Right forelimb (tissue), 1 donor: ENCODE results near the gene PHACTR1.

ENCODE experiments used
- DNase-seq: peaks from one replicate; pipeline ENCODE4 v3.0.0-alpha.2; 2018

The PHACTR1 gene

GRCh38 chr6:13079096-13079723, 362.6 kb downstream of the PHACTR1 start:
- no peak for DNase-seq

DNA sequence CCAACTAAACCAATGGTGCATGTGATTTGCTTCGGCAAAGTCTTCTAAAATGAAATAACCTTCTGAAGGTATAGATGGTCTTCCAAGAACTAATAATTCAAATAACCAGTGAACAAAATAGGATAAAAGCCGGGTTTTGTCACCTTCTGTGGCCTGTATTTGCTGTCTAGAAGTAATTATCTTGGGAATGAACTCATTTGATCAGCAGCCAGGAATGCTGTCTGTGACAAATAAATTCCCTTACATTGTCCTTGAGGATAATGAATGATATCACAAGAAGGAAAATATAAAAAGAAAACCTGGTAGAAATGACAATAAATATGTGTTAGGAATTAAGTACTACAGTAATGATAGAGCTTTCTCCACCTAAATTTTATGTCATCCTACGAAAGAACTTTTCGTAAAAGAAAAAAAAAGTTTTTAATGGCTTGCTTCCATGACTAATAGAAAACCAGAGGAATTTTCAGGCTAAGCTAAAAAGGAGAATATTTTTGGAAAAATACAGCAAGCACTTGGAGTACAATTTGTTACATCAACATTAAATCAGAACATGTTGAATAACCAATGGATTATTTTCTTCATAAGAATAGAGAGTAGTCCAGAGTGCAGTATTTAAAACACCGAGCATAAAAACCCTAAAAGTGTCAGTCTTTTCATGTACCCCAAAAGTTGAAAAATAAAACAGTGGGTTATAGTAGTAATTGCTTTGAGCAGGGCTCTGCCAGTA, 364.1 kb downstream of the PHACTR1 start:
- no peak for DNase-seq

DNA sequence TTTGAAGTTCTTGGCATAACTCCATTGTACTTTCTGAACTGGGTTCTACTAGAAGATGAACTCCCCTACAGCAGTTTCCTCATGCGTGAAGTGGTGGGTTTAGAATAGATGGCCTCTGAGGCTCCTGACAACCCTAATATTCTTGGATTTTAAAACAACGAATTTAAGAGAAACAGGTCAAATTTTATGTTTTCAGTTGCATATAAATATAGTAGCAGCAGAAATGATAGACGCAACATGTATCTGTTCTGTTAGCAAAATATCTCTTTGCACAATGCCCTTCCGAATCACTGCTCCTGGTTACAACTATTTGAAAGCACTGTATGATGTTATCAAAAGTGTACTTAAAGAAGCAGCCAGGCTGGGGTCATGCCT, 364.6 kb downstream of the PHACTR1 start:
- DNase-seq = no peak

GRCh38 chr6:13089296-13089994, 372.9 kb downstream of the PHACTR1 start:
- DNase-seq = no peak

DNA sequence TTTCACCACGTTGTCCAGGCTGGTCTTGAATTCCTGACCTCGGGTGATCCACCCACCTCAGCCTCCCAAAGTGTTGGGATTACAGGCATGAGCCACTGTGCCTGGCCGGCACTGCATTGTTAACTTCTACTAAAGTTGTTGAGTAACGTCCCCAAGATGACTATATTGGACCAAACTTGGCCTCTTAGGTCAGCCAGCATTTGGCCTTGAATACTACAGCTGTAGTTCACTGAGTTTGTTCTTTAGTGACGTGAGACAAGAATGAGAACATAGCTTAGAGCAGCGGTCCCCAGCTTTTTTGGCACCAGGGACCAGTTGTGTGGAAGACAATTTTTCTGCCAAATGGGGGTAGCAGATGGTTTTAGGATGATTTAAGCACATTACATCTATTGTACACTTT, 374.6 kb downstream of the PHACTR1 start:
- DNase-seq = no peak

DNA sequence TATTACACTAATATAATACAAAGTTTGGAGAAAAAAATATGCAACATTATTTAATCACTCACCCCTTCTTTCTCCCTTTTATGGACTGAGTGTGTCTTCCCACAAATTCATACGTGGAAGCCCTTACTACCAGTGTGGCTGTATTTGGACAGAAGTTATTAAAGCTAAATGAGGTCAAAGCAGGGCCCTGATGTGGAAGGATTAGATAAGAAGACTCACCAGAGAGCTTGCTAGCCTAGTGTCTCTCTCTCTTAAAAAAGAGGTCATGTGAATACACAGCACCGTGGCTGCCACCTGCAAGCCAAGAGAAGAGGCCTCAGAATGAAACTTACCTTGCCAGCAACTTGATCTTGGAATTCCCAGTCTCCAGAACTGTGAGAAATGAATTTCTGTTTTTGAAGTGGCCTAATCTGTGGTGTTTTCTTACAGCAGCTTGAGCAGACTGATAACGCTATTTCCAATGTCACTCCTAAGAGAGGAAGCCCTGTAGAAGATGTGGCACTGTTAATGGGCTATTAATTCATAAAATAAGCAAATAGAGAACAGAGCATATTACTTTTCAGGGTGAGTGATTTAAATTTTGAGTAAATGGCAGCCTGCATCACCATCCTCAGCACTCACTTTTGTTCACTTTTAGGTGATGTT, 378.3 kb downstream of the PHACTR1 start:
- DNase-seq = no peak

- DNase-seq = no peak
These were observed 379.5 kb downstream of the PHACTR1 start for GRCh38 chr6:13096084-13096483.

DNA sequence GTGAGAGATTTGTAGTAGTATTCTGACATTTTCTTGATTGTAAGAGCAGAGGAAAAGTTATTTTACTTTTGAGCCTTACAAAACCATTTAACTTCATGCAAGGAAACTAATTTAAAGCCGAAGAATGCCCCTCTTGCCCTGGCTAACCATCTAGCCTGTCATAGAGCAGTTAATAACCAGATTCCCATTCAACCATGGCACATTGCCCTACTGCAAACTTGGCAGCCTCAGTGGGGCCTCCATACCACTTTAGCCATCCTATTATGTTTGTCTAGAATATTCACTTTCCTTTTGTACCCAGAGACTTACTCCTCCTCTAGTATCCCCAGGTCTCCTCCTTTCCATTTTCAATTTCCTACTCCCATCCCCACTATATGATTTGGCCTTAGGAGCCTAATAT, 380.9 kb downstream of the PHACTR1 start:
- no peak for DNase-seq

DNA sequence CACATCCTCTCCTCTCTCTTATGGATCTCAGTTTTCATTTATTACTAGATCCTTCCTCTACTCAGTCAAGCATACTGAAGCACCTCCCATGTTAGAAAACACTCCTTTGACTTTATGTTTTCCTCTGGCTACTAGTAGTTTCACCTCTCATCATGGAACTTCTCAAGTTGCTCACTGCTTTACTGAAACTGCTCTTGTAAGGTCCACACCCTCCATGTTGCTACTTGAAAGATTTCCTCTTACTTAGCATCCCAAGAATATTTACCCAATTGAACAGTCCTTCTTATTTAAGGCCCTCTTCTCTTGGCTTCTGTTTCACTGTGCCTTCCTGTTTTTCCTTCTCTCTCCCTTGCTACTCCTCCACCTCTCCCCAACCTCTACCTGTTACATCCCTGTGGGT, 381.4 kb downstream of the PHACTR1 start:
- no peak for DNase-seq

DNA sequence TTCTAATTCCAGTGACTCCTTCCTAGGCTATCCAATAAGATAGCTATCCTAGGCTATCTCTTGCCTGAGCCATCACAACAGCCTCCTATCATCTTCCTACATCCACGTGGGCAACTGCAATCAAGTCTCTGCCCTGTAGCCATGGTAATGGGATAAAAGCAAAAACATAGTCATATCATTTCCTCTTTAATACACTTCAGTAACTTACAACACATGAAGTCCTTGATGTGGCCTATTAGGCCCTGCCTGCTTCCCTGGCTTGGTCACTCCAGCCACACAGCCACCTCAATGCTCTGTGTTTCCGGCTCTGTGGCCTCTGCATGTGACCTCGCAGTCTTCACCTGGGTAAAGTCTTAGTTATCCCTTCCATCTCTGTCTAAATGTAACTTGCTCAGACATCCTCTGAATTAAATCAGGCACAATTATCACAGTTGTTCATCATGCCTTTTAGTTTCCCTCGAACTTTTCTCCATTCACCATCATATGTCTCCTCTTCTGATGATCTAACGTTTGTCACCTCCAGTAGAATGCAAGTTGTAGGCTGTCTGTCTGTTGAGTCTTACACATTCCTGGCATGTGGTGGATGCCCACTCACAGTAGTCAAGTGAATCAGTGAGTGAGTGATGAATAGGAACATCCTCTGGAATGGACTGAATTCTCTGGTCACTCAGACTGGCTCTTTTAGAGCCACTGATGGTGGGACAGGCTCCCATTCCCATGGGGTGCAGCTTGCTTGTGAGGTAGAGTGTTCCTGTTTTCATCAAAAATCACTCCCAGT, 382.4 kb downstream of the PHACTR1 start:
- no peak for DNase-seq

DNA sequence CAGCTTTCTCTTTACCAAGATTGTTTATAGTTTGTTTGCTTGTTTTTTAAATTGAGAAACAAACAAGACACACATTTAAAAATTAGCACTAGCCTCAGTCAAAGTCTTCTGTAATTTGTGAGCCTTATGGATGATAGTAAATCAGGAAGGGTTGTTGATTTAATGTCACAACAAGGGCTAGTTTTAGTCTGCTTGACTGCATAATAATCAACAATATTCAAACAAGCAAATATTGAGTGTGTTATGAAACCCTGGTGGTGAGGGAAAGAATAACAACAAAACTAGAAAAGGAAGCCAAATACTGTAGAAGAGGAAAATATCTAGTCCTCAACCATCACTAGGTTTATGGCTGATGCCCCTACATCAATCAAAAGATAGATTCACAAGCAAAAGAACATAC, 383.2 kb downstream of the PHACTR1 start:
- no peak for DNase-seq

DNA sequence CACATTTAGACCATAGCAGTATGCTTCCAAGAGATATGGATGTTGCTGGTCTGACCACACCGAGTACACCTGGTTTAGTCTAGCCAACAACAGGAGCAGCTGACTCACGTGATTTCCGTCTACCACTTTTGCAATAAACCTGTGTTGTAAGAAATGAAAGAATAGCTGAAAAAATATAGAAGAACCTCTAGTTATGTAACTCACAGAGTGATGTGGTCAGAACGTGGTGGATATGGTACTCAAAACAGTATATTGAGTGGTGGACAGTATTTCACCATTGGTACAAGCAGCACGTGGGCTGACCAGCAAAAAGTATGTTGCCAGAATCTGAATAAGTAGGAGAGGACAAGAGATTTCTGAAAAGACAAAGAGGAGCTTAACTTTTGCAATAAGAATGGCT, 384.8 kb downstream of the PHACTR1 start:
- DNase-seq = no peak

- DNase-seq = no peak
These were observed 385.4 kb downstream of the PHACTR1 start for GRCh38 chr6:13101985-13102384.

DNA sequence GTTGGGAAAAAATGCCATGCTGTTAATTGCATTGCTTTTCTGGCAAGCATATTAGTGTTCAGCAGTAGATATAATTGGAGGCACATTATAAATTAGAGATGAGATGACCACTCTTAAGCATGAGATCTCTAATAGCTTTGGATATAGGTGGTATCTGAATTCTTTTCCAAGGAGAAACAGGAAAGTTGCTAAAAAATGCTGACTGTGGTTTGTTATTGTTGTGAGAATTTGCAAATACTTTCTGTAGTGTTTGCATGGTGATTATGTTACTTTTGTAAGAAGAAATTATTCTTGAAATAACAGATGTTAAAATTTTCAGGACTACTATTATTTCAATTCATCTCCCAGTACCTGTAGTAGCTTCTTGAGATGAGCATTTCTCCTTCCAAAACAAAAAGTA, 386.6 kb downstream of the PHACTR1 start:
- no peak for DNase-seq

DNA sequence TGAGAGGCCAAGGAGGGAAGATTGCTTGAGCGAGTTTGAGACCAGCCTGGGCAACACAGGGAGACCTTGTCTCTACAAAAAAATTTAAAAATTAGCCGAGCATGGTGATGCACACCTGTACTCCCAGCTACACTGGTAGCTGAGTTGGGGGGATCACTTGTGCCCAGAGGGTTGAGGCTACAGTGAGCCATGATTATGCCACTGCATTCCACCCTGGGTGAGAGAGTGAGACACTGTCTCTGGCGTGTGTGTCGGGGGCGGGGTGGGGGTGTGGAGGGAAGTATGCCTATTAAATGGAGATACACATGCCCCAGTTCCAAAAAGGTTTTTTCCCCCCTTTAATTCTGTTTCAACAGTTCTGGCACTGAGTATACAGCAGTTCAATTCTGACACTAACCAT, 388.6 kb downstream of the PHACTR1 start:
- DNase-seq = no peak

DNA sequence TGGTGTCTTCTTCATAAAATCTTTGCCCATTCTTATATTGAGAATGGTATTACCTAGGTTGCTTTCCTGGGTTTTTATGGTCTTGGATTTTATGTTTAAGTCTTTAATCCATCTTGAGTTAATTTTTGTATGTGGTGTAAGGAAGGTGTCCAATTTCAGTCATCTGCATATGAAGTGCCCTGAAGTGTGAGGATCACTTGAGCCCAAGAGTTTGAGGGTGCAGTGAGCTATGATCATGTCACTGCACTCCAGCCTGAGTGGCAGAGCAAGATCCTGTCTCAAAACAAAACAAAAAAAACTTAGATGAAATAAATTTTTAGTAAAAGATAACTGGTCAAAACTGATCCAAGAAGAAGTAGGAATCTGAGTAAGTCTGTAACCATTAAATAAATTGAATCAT, 396.4 kb downstream of the PHACTR1 start:
- no peak for DNase-seq

DNA sequence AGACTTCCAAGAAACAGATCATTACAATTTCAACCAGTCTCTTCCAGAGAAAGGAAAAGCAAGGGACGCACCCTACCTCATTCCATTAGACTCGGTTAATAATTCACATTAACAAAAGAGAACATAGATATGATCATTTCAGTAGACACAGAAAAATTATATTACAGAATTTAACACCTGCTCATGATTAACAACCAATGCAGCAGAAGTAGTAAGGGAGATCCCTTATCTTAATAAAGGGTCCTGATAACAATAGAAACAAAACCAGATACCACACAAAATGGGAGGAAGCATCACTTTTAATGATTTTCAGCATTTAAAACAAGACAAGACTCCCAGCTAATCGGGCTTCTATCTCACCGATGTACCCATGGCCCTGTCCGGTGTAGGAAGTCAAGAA, 396.8 kb downstream of the PHACTR1 start:
- no peak for DNase-seq

- DNase-seq = no peak
These were observed 397.5 kb downstream of the PHACTR1 start for GRCh38 chr6:13113981-13114593.

DNA sequence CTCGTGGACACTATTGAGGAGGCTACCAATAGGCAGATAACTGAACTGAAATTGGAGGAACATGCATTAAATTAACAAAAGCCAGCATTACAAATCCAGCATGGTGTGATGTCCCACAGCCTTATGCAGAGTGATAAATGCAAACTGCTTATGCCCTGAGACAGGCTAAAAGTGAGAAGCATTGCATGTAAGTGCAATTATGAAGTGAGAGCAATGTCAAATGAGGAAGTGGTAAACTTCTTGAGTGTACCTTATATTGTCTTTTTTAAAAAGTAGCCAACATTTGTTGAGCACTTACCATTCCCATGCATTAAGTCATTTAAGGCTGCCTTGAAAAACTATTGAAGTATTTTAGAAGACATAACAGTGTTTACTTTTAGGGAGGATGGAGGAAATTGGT, 399.6 kb downstream of the PHACTR1 start:
- no peak for DNase-seq

- no peak for DNase-seq
These were observed 401.0 kb downstream of the PHACTR1 start for GRCh38 chr6:13117570-13117969.

DNA sequence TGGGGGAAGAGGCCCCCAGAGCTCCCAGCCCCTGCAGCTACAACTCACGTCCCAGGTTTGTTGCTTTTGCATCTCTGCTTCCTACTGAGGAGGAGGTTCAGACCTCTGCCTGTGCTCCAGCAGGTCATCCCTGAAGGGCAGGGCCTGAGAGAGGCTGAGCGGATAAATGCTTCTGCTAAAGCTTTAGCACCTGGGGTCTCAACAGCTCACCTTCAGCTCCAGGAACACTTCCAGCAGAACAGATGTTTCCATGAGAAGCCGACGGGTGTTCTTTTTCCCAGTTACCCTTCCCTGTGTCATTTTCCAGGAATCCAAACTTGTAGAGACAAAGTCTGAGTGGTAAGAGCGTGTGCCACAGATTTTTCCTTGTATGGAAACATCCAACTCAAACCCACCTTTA, 403.0 kb downstream of the PHACTR1 start:
- no peak for DNase-seq
